HepG2 (cell line): ENCODE measurements around the gene NPSR1. TPM values are rescaled to one million over a fixed set of nuclear protein-coding genes. Genes with fewer than 3 reads are reported as not detected.

Experiments
- ASH2L ChIP-seq: fragments of 300-600, 200-600 bp; sonication (generic); IDR thresholded peaks from 2 replicates; pipeline ENCODE4 v1.7.0; 2017; ENCODE audit warnings: low read depth, mild to moderate bottlenecking, moderate library complexity, mixed read lengths, low read length; ENCODE audit not compliant: insufficient read length
- BCL6 ChIP-seq: IDR thresholded peaks from 2 replicates; pipeline ENCODE4 v1.6.1; 2016; ENCODE audit warnings: missing genetic modification reagents, missing compliant biosample characterization
- CEBPG ChIP-seq: IDR thresholded peaks from 2 replicates; pipeline ENCODE4 v1.6.1; 2016
- FOXK1 ChIP-seq: sonication (generic); formaldehyde crosslinking; IDR thresholded peaks from 2 replicates; pipeline ENCODE4 v1.4.0; 2020; ENCODE audit warnings: low read depth, missing genetic modification reagents, borderline replicate concordance
- HOXA9 ChIP-seq: sonication (generic); formaldehyde crosslinking; IDR thresholded peaks from 2 replicates; pipeline ENCODE4 v1.8.1; 2022; ENCODE audit warnings: missing genetic modification reagents, mild to moderate bottlenecking, moderate library complexity, borderline replicate concordance
- JDP2 ChIP-seq: sonication (generic); formaldehyde crosslinking; IDR thresholded peaks from 2 replicates; pipeline ENCODE4 v1.8.1; 2022; ENCODE audit warnings: missing genetic modification reagents, borderline replicate concordance
- KMT2B ChIP-seq: IDR thresholded peaks from 2 replicates; pipeline ENCODE4 v1.6.1; 2016; ENCODE audit warnings: missing genetic modification reagents, missing compliant biosample characterization
- MAFK ChIP-seq, 2 experiments: IDR thresholded peaks in 1 of 2; conservative IDR thresholded peaks in 1 of 2; 2 replicates each; pipeline ENCODE4 v1.6.1; 2011; ENCODE audit warnings: improper control_type of control experiment in 2 of 2, low read length in 2 of 2
- MBNL3 ChIP-seq: fragments of 250-450 bp; sonication (Bioruptor Pico); conservative IDR thresholded peaks from 2 replicates; pipeline ENCODE4 v1.8.0; 2022; ENCODE audit warnings: mild to moderate bottlenecking, inconsistent platforms
- MXD4 ChIP-seq: IDR thresholded peaks from 2 replicates; pipeline ENCODE4 v1.6.1; 2016; ENCODE audit warnings: mild to moderate bottlenecking, missing biosample characterization, missing genetic modification reagents
- TEAD3 ChIP-seq: optimal IDR thresholded peaks from 2 replicates; pipeline ENCODE3; 2016; ENCODE audit warnings: borderline replicate concordance
- ZNF12 ChIP-seq: sonication (generic); formaldehyde crosslinking; IDR thresholded peaks from 2 replicates; pipeline ENCODE4 v1.5.0; 2020; ENCODE audit warnings: missing genetic modification reagents
- ZNF207 ChIP-seq: fragments of 450-650 bp; IDR thresholded peaks from 2 replicates; pipeline ENCODE4 v1.6.1; 2016; ENCODE audit warnings: antibody characterized with exemption, borderline replicate concordance
- ZNF263 ChIP-seq: sonication (generic); formaldehyde crosslinking; IDR thresholded peaks from 2 replicates; pipeline ENCODE4 v1.4.0; 2020; ENCODE audit warnings: missing genetic modification reagents
- ZNF264 ChIP-seq: sonication (generic); formaldehyde crosslinking; IDR thresholded peaks from 2 replicates; pipeline ENCODE4 v1.4.0; 2020; ENCODE audit warnings: missing genetic modification reagents
- ZNF432 ChIP-seq: sonication (generic); formaldehyde crosslinking; IDR thresholded peaks from 2 replicates; pipeline ENCODE4 v1.5.0; 2020; ENCODE audit warnings: missing genetic modification reagents, mild to moderate bottlenecking, borderline replicate concordance
- ZNF563 ChIP-seq: sonication (generic); formaldehyde crosslinking; IDR thresholded peaks from 2 replicates; pipeline ENCODE4 v1.8.0; 2022; ENCODE audit warnings: mild to moderate bottlenecking, moderate library complexity, missing genetic modification reagents
- ZNF569 ChIP-seq: sonication (generic); formaldehyde crosslinking; IDR thresholded peaks from 2 replicates; pipeline ENCODE4 v1.5.0; 2020; ENCODE audit warnings: mild to moderate bottlenecking, missing genetic modification reagents, moderate library complexity, borderline replicate concordance
- ZNF670 ChIP-seq: sonication (generic); formaldehyde crosslinking; IDR thresholded peaks from 2 replicates; pipeline ENCODE4 v1.8.0; 2022; ENCODE audit warnings: mild to moderate bottlenecking, missing genetic modification reagents, borderline replicate concordance
- ZNF672 ChIP-seq: sonication (generic); formaldehyde crosslinking; IDR thresholded peaks from 2 replicates; pipeline ENCODE4 v1.8.1; 2022; ENCODE audit warnings: missing genetic modification reagents
- polyA plus RNA-seq, 8 experiments: library from polyadenylated mRNA; depleted of rRNA in 3 of 8; stranded (reverse) in 7 of 8; unstranded in 1 of 8; fragments of >200 nt; fragmentation: Illumina TruSeq in 4 of 8; extraction: Trizol in 4 of 8; gene quantifications; 2 replicates each; pipeline versions ENCODE4 v1.2.1 to v1.2.3, GENCODE V29; 2011 to 2016; ENCODE audit warnings: low read depth in 4 of 8, missing spikeins in 1 of 8, mixed read lengths in 1 of 8; ENCODE audit not compliant: insufficient read depth in 1 of 8
- total RNA-seq, 5 experiments: library from RNA; depleted of rRNA; stranded (reverse); fragments of >200 nt; fragmentation: Illumina TruSeq; extraction: Trizol; gene quantifications; 2 replicates each; pipeline ENCODE4 v1.2.3, GENCODE V29; 2016; ENCODE audit warnings: low read depth in 1 of 5
- TF ChIP-seq, protein P1 (sequence below): IDR thresholded peaks from 2 replicates; pipeline ENCODE4 v1.6.1; 2016
- TF ChIP-seq, protein P2 (sequence below): IDR thresholded peaks from 2 replicates; pipeline ENCODE4 v1.6.1; 2016; ENCODE audit warnings: missing compliant biosample characterization, missing genetic modification reagents, borderline replicate concordance
- TF ChIP-seq, protein P3 (sequence below): sonication (generic); formaldehyde crosslinking; IDR thresholded peaks from 2 replicates; pipeline ENCODE4 v1.4.0; 2020; ENCODE audit warnings: missing genetic modification reagents
- TF ChIP-seq, protein P4 (sequence below): sonication (generic); formaldehyde crosslinking; IDR thresholded peaks from 2 replicates; pipeline ENCODE4 v1.4.0; 2020; ENCODE audit warnings: missing genetic modification reagents
- TF ChIP-seq, protein P5 (sequence below): sonication (generic); formaldehyde crosslinking; IDR thresholded peaks from 2 replicates; pipeline ENCODE4 v1.4.0; 2020; ENCODE audit warnings: missing genetic modification reagents, borderline replicate concordance

The NPSR1 gene
- total and polyA plus RNA-seq, 2 of the 13 experiments (the other 11 are each of a cell fraction or from before 2014, with no cell fraction given), result not detected

DNA sequence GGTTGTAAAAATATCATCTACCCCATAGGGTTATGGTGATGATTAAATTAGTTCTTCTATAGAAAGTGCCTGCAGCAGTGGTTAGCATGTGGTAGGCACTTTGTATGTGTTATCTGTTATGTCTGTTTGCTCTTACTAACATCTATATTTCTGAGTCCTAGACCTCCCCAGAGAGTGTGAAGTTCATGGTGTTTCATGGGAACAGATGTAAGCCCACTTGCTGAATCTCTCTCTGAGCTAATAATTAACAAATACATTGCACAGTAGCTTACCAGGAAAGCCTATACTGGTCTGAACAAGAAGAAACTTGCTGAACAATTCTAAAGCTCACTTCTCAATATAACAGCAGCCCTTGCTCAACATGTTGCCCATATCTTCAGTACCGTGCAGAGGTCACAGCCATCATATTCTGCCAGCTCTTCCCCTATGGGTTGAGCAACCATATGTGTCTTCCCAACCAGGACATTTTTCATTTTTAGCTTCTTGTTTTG lies 100.1 kb downstream of the NPSR1 start (continued):
- no peak for TF ChIP-seq MBNL3 (CRISPR knock-in tag)
- no peak for TF ChIP-seq ZNF563 (CRISPR knock-in tag)
- TF ChIP-seq KMT2B (CRISPR knock-in tag), result no peak
- peak; percentile 61; the same call in 1 of the 2 replicates for TF ChIP-seq ZNF264 (CRISPR knock-in tag)
- TF ChIP-seq BCL6 (CRISPR knock-in tag), result peak; percentile 85
- TF ChIP-seq, protein P1, sequence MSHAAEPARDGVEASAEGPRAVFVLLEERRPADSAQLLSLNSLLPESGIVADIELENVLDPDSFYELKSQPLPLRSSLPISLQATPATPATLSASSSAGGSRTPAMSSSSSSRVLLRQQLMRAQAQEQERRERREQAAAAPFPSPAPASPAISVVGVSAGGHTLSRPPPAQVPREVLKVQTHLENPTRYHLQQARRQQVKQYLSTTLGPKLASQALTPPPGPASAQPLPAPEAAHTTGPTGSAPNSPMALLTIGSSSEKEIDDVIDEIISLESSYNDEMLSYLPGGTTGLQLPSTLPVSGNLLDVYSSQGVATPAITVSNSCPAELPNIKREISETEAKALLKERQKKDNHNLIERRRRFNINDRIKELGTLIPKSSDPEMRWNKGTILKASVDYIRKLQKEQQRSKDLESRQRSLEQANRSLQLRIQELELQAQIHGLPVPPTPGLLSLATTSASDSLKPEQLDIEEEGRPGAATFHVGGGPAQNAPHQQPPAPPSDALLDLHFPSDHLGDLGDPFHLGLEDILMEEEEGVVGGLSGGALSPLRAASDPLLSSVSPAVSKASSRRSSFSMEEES (CRISPR knock-in tag), result peak; percentile 21; the same call in 1 of the 2 replicates
- no peak for TF ChIP-seq ZNF432 (CRISPR knock-in tag)
- TF ChIP-seq ZNF672, result no peak
- TF ChIP-seq ZNF569 (CRISPR knock-in tag), result no peak
- TF ChIP-seq JDP2 (CRISPR knock-in tag), result no peak
- peak; percentile 12; the same call in 1 of the 2 replicates for TF ChIP-seq FOXK1 (CRISPR knock-in tag)
- peak in 1 of 2 experiments; percentile 6; a peak in 1 of 4 replicates for TF ChIP-seq MAFK (conservative IDR thresholded peaks at IDR 0.05 in 1 of 2, IDR thresholded peaks at IDR 0.05 in 1 of 2; ENCODE audit: low read length in 2 of 2)
- TF ChIP-seq, protein P2, sequence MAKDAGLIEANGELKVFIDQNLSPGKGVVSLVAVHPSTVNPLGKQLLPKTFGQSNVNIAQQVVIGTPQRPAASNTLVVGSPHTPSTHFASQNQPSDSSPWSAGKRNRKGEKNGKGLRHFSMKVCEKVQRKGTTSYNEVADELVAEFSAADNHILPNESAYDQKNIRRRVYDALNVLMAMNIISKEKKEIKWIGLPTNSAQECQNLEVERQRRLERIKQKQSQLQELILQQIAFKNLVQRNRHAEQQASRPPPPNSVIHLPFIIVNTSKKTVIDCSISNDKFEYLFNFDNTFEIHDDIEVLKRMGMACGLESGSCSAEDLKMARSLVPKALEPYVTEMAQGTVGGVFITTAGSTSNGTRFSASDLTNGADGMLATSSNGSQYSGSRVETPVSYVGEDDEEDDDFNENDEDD (CRISPR knock-in tag), result no peak
- TF ChIP-seq ZNF263, result no peak
- no peak for TF ChIP-seq ASH2L
- TF ChIP-seq HOXA9 (CRISPR knock-in tag), result no peak
- TF ChIP-seq CEBPG (CRISPR knock-in tag), result peak; percentile 94
- 0 out of 2 replicates have a peak, but pooled peaks have one; percentile 48 for TF ChIP-seq ZNF670
- TF ChIP-seq ZNF207, result no peak
- peak; percentile 19 for TF ChIP-seq TEAD3 (CRISPR knock-in tag)
- TF ChIP-seq MXD4, result no peak
- TF ChIP-seq, protein P3, sequence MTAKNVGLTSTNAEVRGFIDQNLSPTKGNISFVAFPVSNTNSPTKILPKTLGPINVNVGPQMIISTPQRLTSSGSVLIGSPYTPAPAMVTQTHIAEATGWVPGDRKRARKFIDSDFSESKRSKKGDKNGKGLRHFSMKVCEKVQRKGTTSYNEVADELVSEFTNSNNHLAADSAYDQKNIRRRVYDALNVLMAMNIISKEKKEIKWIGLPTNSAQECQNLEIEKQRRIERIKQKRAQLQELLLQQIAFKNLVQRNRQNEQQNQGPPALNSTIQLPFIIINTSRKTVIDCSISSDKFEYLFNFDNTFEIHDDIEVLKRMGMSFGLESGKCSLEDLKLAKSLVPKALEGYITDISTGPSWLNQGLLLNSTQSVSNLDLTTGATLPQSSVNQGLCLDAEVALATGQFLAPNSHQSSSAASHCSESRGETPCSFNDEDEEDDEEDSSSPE (CRISPR knock-in tag), result no peak
- no peak for TF ChIP-seq ZNF12 (CRISPR knock-in tag)
- TF ChIP-seq, protein P4, sequence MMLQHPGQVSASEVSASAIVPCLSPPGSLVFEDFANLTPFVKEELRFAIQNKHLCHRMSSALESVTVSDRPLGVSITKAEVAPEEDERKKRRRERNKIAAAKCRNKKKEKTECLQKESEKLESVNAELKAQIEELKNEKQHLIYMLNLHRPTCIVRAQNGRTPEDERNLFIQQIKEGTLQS (CRISPR knock-in tag), result no peak
- TF ChIP-seq, protein P5, sequence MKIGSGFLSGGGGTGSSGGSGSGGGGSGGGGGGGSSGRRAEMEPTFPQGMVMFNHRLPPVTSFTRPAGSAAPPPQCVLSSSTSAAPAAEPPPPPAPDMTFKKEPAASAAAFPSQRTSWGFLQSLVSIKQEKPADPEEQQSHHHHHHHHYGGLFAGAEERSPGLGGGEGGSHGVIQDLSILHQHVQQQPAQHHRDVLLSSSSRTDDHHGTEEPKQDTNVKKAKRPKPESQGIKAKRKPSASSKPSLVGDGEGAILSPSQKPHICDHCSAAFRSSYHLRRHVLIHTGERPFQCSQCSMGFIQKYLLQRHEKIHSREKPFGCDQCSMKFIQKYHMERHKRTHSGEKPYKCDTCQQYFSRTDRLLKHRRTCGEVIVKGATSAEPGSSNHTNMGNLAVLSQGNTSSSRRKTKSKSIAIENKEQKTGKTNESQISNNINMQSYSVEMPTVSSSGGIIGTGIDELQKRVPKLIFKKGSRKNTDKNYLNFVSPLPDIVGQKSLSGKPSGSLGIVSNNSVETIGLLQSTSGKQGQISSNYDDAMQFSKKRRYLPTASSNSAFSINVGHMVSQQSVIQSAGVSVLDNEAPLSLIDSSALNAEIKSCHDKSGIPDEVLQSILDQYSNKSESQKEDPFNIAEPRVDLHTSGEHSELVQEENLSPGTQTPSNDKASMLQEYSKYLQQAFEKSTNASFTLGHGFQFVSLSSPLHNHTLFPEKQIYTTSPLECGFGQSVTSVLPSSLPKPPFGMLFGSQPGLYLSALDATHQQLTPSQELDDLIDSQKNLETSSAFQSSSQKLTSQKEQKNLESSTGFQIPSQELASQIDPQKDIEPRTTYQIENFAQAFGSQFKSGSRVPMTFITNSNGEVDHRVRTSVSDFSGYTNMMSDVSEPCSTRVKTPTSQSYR (CRISPR knock-in tag), result no peak
